SK-MEL-5 (cell line): ENCODE results near the gene MISP3. TPM values are rescaled to one million over a fixed set of nuclear protein-coding genes. Genes with fewer than 3 reads are reported as not detected.
"Not testable (repeated sequence)": the region's sequence is repeated elsewhere in the genome, so short reads cannot be mapped to it uniquely, and the experiment has no call there.

ENCODE experiments used
- DNase-seq: peaks from one replicate; pipeline ENCODE4 v3.0.0-alpha.2; 2016; ENCODE audit warnings: low read depth, low spot score
- in situ Hi-C: cut with HindIII; loops from 2 replicates; pipeline ENCODE4 v1.10.0; 2016; ENCODE audit warnings: low sequenced_read_pairs, high pct_unique_total_duplicates, low pct_unique_long_range_greater_than_20kb
- polyA plus RNA-seq, 2 experiments: library from polyadenylated mRNA; depleted of rRNA; stranded (reverse); fragments of >200 nt; gene quantifications; 2 replicates each; pipeline ENCODE4 v1.2.3, GENCODE V29; 2015
- total RNA-seq: library from RNA; depleted of rRNA; stranded (reverse); fragments of >200 nt; shearing (Covaris generic); gene quantifications from 2 replicates; pipeline ENCODE4 v1.2.3, GENCODE V29; 2014; rRNA removed

MISP3 gene
- 0.53 and 0.77 TPM in 2 replicates for total RNA-seq
- polyA plus RNA-seq (2015; cell fraction: cytosol; rRNA removed) = 0.79 and 1.3 TPM in 2 replicates
- polyA plus RNA-seq (2015; cell fraction: nucleus; rRNA removed) = 3.6 and 4.6 TPM in 2 replicates

GRCh38 chr19:14072535-14073260 lies at the start of gene MISP3:
TSS of gene MISP3 (plus strand) at chr19:14072786. CDS start at chr19:14073310, 524 bp downstream.
- in situ Hi-C loops = no loop called here
- no peak for DNase-seq

GRCh38 chr19:14023404-14024235 lies 49.0 kb upstream of the MISP3 start:
- DNase-seq = peak; percentile 76

DNA sequence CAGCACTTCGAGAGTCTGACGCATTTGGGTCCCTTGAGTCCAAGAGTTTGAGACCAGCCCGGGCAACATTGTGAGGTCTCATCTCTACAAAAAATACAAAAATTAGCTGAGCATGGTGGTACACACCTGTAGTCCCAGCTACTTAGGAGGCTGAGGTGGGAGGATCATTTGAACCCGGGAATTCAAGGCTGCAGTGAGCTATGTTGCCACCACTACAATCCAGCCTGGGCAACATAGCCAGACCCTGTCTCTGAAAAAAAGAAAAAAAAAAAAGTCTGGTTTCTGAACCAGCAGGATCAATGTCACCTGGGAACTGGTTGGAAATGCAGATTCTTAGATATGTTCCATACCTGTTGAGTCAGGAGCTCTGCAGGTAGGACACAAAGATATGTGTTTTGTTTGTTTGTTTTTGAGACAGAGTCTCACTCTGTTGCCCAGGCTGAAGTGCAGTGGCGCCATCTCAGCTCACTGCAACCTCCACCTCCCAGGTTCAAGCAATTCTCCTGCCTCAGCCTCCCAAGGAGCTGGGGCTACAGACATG lies 45.9 kb upstream of the MISP3 start:
- DNase-seq, in situ Hi-C loops: not testable (repeated sequence)

More at GRCh38 chr19:14023404-14024235, 49.0 kb upstream of the MISP3 start:
- in situ Hi-C loops = no loop called here

DNA sequence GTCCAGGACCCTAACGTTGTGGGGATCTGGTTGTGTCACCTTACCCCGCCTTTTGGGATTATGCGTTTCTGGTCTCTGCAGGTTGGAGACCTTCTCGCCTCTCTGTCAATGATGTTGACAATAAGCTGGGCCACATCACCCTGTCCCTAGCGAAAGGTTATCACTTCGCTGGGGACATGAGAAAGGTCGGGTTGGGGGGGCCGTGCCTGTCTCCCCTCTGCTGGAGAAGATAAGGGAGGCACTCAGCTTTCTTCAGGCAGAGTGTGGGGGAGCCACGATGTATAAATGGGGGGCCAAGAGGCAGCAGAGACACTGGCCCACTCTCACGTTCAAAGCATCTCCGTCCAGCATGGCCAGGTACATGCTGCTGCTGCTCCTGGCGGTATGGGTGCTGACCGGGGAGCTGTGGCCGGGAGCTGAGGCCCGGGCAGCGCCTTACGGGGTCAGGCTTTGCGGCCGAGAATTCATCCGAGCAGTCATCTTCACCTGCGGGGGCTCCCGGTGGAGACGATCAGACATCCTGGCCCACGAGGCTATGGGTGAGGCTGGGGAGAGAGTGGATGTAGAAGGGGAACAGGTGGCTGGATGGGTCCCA lies 44.6 kb upstream of the MISP3 start, which contains the start of gene RLN3:
Gene RLN3, plus strand, starts transcription at position 293 of the 595 bp plus-strand sequence. Its CDS starts 57 bp downstream, at position 350.
- DNase-seq = no peak
- in situ Hi-C loops = no loop called here

- in situ Hi-C loops = no loop called here
- no peak for DNase-seq
These were observed 43.7 kb upstream of the MISP3 start for GRCh38 chr19:14028901-14029300.

- in situ Hi-C loops = no loop called here
- no peak for DNase-seq
These were observed 41.4 kb upstream of the MISP3 start for GRCh38 chr19:14030997-14031718.

DNA sequence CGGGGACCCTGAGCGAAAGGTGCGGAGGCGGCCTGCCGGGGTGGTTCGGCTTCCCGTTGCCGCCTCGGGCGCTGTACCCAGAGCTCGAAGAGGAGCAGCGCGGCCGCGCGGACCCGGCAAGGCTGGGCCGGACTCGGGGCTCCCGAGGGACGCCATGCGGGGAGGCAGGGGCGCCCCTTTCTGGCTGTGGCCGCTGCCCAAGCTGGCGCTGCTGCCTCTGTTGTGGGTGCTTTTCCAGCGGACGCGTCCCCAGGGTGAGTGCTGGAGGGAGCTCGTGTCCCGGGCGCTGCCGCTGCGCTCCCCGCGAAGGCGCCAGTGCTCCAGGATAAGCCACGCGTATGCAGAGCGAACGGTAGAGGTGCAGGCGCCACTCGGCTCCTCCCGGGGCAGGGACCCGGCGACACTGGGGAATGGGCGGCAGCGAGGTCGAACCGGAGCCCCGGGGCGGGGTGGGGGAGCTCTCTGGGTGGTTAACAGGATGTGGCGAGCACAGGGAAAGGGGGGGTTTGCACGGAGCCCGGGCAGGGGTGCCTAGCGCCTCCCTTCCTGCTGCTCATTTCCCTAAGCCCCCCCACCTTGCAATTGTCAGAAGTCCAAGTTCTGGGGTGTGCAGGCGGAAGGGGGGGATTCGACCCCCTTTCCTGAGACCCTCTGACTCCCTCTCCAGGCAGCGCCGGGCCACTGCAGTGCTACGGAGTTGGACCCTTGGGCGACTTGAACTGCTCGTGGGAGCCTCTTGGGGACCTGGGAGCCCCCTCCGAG lies 40.7 kb upstream of the MISP3 start, which contains the start of gene IL27RA:
Gene IL27RA, plus strand, starts transcription at position 44 of the 762 bp plus-strand sequence. Its CDS starts 111 bp downstream, at position 155.
- in situ Hi-C loops = no loop called here

DNA sequence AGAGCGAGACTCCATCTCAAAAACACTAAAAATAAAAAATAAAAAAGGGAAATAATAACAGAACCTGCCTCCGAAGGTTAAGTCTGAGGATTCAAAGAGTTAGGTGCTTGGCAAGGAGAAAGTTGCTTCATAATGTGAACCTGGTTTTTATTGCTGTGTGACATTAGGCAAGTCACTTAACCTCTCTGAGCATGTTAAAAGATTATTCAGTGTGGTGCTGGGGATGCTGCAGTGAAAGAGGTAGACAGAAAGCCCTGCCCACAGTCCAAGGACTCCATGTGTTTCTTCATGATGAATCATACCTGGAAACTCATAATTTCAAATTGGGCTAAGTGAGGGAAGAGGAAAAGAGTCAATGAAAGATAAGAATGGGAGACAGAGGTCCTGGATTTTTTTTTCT lies 38.6 kb upstream of the MISP3 start:
- in situ Hi-C loops = no loop called here
- no peak for DNase-seq

More for the DNA sequence above, 40.7 kb upstream of the MISP3 start, which contains the start of gene IL27RA:
- peak; percentile 53 for DNase-seq

DNA sequence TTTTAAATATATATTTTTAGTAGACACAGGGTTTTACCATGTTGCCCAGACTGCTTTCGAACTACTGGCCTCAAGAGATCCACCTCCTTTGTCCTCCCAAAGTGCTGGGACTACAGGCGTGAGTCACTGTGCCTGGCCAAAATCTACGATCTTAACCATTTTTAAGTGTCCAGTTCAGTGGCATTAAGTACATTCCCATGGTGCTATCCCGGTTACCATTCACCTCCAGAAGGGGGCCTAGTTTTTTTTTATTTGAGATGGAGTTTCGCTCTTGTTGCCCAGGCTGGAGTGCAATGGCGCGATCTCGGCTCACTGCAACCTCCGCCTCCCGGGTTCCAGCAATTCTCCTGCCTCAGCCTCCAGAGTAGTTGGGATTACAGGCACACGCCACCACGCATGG lies 37.4 kb upstream of the MISP3 start:
- DNase-seq = peak; percentile 23
- in situ Hi-C loops = not testable (repeated sequence)

DNA sequence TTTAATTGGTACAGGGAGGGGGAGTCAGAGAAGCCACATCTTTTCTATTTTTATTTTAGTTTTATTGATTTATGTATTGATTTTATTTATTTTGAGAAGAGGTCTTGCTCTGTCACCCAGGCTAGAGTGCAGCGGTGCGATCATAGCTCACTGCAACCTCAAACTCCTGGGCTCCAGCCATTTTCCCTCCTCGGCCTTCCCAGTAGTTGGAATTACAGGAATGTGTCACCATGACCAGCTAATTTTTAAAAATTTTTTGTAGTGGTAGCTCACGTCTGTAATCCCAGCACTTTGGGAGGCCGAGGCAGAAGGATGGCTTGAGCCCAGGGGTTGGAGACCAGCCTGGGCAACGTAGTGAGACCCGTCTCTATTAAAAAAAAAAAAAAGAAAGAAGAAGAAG lies 36.9 kb upstream of the MISP3 start:
- DNase-seq = no peak
- in situ Hi-C loops = no loop called here

GRCh38 chr19:14039181-14039580 lies 33.4 kb upstream of the MISP3 start:
- DNase-seq = no peak
- in situ Hi-C loops = no loop called here

- in situ Hi-C loops = not testable (repeated sequence)
- DNase-seq = peak; percentile 89
These were observed 29.7 kb upstream of the MISP3 start for GRCh38 chr19:14042659-14043608.

DNA sequence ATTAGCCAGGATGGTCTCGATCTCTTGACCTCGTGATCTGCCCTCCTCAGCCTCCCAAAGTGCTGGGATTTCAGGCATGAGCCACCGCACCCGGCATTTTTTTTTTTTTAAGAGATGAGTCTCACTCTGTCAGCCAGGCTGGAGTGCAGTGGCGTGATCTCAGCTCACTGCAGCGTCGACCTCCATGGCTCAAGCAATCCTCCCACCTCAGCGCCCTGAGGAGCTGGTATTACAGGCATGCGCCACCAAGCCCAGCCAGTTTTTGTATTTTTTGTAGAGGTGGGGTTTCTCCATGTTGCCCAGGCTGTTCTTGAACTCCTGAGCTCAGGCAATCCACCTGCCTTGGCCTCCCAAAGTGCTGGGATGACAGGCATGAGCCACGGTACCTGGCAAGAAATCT lies 24.7 kb upstream of the MISP3 start:
- DNase-seq, in situ Hi-C loops: not testable (repeated sequence)

DNA sequence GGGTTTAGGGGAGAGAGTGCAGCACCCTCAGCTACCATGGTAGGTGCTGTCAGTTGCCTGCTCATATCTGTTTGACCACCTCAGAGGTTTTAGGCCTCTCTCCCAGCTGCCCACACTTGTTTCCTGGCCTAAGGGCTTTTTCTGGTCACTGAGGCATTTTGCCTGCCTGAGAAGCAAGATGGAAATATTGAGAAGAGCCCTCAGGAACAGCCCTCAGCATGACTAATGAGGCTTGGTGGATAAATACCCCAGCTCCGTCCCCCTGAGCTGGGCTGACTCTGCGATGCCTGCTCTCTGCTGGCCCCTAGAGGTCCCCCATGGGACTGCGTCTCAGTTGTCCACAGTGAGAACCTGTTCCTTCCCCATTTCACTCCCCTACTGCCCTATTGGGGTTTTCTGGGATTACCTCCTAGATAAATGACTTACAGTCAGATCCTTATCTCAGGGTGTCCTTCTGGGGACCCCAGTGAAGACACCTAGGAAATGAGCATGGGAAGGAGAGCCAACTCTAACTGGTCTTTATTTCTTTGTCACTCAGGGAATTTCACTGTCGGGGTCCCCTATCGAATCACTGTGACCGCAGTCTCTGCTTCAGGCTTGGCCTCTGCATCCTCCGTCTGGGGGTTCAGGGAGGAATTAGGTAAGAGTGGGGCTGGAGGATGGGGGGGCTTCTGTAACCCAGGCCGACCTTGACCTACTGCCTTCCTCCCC lies 24.0 kb upstream of the MISP3 start:
- in situ Hi-C loops = no loop called here
- DNase-seq = peak; percentile 47

GRCh38 chr19:14050512-14050911 lies 22.1 kb upstream of the MISP3 start:
- DNase-seq = no peak
- in situ Hi-C loops = no loop called here
